H1 (cell line): ENCODE results near the gene C6orf58. TPM values are rescaled to one million over a fixed set of nuclear protein-coding genes. Genes with fewer than 3 reads are reported as not detected.

Experiments
- CTCF ChIA-PET: fragments of 300-600 bp; sonication (Branson Sonifier 250); formaldehyde crosslinking; loops from one replicate; lab custom pipeline; 2021; ENCODE audit not compliant: partially characterized antibody; lab: Charles Lee
- POLR2A ChIA-PET: fragments of 300-600 bp; sonication (Branson Sonifier 250); formaldehyde crosslinking; loops from one replicate; lab custom pipeline; 2021; ENCODE audit warnings: inconsistent platforms; ENCODE audit not compliant: partially characterized antibody; lab: Charles Lee
- DNase-seq, 2 experiments: peaks; one replicate each; pipeline versions ENCODE4 v3.0.0 to v3.0.0-alpha.2; 2010 to 2022; ENCODE audit warnings: low spot score in 2 of 2, low read depth in 1 of 2, mixed read lengths in 1 of 2
- FAIRE-seq: peaks from 2 replicates; lab custom pipeline; 2011; peaks lifted over from hg19 to GRCh38; lab: Jason Lieb, UNC
- H2AFZ ChIP-seq: 2 replicates; pipeline ENCODE4 v1.8.1; 2012; ENCODE audit warnings: low read length, inconsistent platforms
- H2AK5ac ChIP-seq: 2 replicates; pipeline ENCODE4 v1.6.1; 2013; ENCODE audit warnings: low read depth, low read length
- H2BK120ac ChIP-seq: replicated peaks from 2 replicates; pipeline ENCODE3; 2013; ENCODE audit warnings: low read depth, low read length, inconsistent platforms
- H2BK12ac ChIP-seq: 2 replicates; pipeline ENCODE4 v1.6.1; 2013; ENCODE audit warnings: low read depth, low read length
- H2BK15ac ChIP-seq: 2 replicates; pipeline ENCODE4 v1.6.1; 2013; ENCODE audit warnings: low read length
- H2BK20ac ChIP-seq: 2 replicates; pipeline ENCODE4 v1.6.1; 2013; ENCODE audit warnings: low read length
- H2BK5ac ChIP-seq: 2 replicates; pipeline ENCODE4 v1.6.1; 2013; ENCODE audit warnings: low read depth, low read length
- H3K14ac ChIP-seq: 2 replicates; pipeline ENCODE4 v1.6.1; 2013; ENCODE audit warnings: inconsistent platforms; ENCODE audit not compliant: insufficient read length
- H3K18ac ChIP-seq: 2 replicates; pipeline ENCODE4 v1.6.1; 2013; ENCODE audit warnings: low read length; ENCODE audit errors: extremely low read depth
- H3K23ac ChIP-seq: 2 replicates; pipeline ENCODE4 v1.6.1; 2013; ENCODE audit warnings: inconsistent platforms; ENCODE audit not compliant: insufficient read length
- H3K23me2 ChIP-seq: 2 replicates; pipeline ENCODE4 v1.6.1; 2013; ENCODE audit warnings: low read depth, low read length
- H3K27ac ChIP-seq: 2 replicates; pipeline ENCODE4 v1.6.1; 2011; ENCODE audit warnings: low read depth, low read length, inconsistent platforms
- H3K27me3 ChIP-seq, 4 experiments: replicated peaks in 1 of 4; 1 replicate in 1 of 4; 2 replicates in 3 of 4; pipeline versions ENCODE4 v1.6.1 to v1.8.1; 2011 to 2013; ENCODE audit warnings: low read length in 3 of 4, mild to moderate bottlenecking in 3 of 4, inconsistent platforms in 2 of 4, mixed read lengths in 2 of 4, moderate library complexity in 1 of 4; ENCODE audit not compliant: control insufficient read depth in 3 of 4, insufficient read depth in 3 of 4; ENCODE audit errors: extremely low read depth in 1 of 4
- H3K36me3 ChIP-seq, 4 experiments: 2 replicates each; pipeline versions ENCODE4 v1.6.1 to v1.8.1; 2011 to 2013; ENCODE audit warnings: mild to moderate bottlenecking in 4 of 4, low read length in 3 of 4, moderate library complexity in 2 of 4, control low read depth in 1 of 4, inconsistent platforms in 1 of 4; ENCODE audit not compliant: insufficient read depth in 4 of 4, control insufficient read depth in 2 of 4
- H3K4ac ChIP-seq: replicated peaks from 2 replicates; pipeline ENCODE3; 2013; ENCODE audit warnings: low read length, low read depth, mixed read lengths, inconsistent platforms; ENCODE audit not compliant: insufficient read length
- H3K4me1 ChIP-seq, 4 experiments: replicated peaks in 1 of 4; 1 replicate in 1 of 4; 2 replicates in 3 of 4; pipeline versions ENCODE4 v1.6.1 to v1.8.1; 2011 to 2013; ENCODE audit warnings: low read length in 3 of 4, inconsistent platforms in 2 of 4, mixed read lengths in 1 of 4; ENCODE audit not compliant: insufficient read depth in 4 of 4, control insufficient read depth in 3 of 4
- H3K4me2 ChIP-seq, 2 experiments: 2 replicates each; pipeline versions ENCODE4 v1.6.1 to v1.8.1; 2011 to 2013; ENCODE audit warnings: low read depth in 2 of 2, low read length in 2 of 2, control low read depth in 1 of 2, inconsistent platforms in 1 of 2, mild to moderate bottlenecking in 1 of 2; ENCODE audit not compliant: insufficient read depth in 1 of 2
- H3K4me3 ChIP-seq, 4 experiments: fragments of 200-600, 300-600 bp in 1 of 4; sonication (generic), shearing (Covaris generic), sonication (Bioruptor Twin) in 1 of 4; 2 replicates each; pipeline versions ENCODE4 v1.5.1 to v1.8.1; 2011 to 2016; ENCODE audit warnings: low read length in 4 of 4, low read depth in 3 of 4, control low read depth in 2 of 4, inconsistent platforms in 2 of 4, mild to moderate bottlenecking in 2 of 4, mixed read lengths in 1 of 4, moderate library complexity in 1 of 4; ENCODE audit not compliant: insufficient read depth in 2 of 4; ENCODE audit errors: extremely low read depth in 1 of 4
- H3K56ac ChIP-seq: replicated peaks from 2 replicates; pipeline ENCODE3; 2013; ENCODE audit warnings: low read depth, mild to moderate bottlenecking, mixed read lengths, low read length, inconsistent platforms; ENCODE audit not compliant: insufficient read length
- H3K79me1 ChIP-seq: 2 replicates; pipeline ENCODE4 v1.6.1; 2013; ENCODE audit warnings: low read depth, low read length, control low read depth
- H3K79me2 ChIP-seq, 2 experiments: 2 replicates each; pipeline versions ENCODE4 v1.6.1 to v1.8.1; 2012 to 2013; ENCODE audit warnings: low read length in 2 of 2, mild to moderate bottlenecking in 2 of 2, inconsistent platforms in 1 of 2; ENCODE audit not compliant: insufficient read depth in 2 of 2, control insufficient read depth in 1 of 2
- H3K9ac ChIP-seq, 4 experiments: replicated peaks in 1 of 4; 1 replicate in 1 of 4; 2 replicates in 3 of 4; pipeline versions ENCODE4 v1.6.1 to v1.8.1; 2011 to 2013; ENCODE audit warnings: low read depth in 3 of 4, low read length in 3 of 4, control low read depth in 2 of 4, mild to moderate bottlenecking in 2 of 4, moderate library complexity in 2 of 4, inconsistent platforms in 1 of 4; ENCODE audit errors: extremely low read depth in 1 of 4
- H3K9me3 ChIP-seq, 2 experiments: 2 replicates each; pipeline versions ENCODE4 v1.6.1 to v1.8.1; 2012 to 2013; ENCODE audit warnings: mild to moderate bottlenecking in 2 of 2, moderate library complexity in 2 of 2, control low read depth in 1 of 2, inconsistent platforms in 1 of 2, low read depth in 1 of 2, low read length in 1 of 2, mixed read lengths in 1 of 2; ENCODE audit not compliant: insufficient read depth in 2 of 2
- H4K20me1 ChIP-seq, 2 experiments: replicated peaks in 1 of 2; 2 replicates each; pipeline versions ENCODE3 to v1.8.1; 2011 to 2013; ENCODE audit warnings: inconsistent platforms in 2 of 2, low read length in 2 of 2, mild to moderate bottlenecking in 1 of 2; ENCODE audit not compliant: insufficient read depth in 2 of 2, control insufficient read depth in 1 of 2
- H4K5ac ChIP-seq: 2 replicates; pipeline ENCODE4 v1.6.1; 2013; ENCODE audit warnings: low read length, low read depth, mixed read lengths, inconsistent platforms; ENCODE audit not compliant: insufficient read length
- H4K8ac ChIP-seq: 2 replicates; pipeline ENCODE4 v1.8.0; 2013; ENCODE audit warnings: mild to moderate bottlenecking, moderate library complexity, low read length, inconsistent platforms; ENCODE audit not compliant: insufficient read depth; ENCODE audit errors: extremely low read depth
- H4K91ac ChIP-seq: replicated peaks from 2 replicates; pipeline ENCODE3; 2013; ENCODE audit warnings: low read length, mixed read lengths, inconsistent platforms; ENCODE audit not compliant: insufficient read length
- CHD7 ChIP-seq: fragments of 300-600 bp; sonication (generic); IDR thresholded peaks from 2 replicates; pipeline ENCODE4 v1.7.1; 2012; ENCODE audit warnings: low read length, moderate library complexity, mild to moderate bottlenecking, inconsistent platforms; ENCODE audit not compliant: insufficient replicate concordance
- NRF1 ChIP-seq: IDR thresholded peaks from 2 replicates; pipeline ENCODE4 v1.6.1; 2011; ENCODE audit warnings: mild to moderate bottlenecking, low read depth, low read length, improper control_type of control experiment
- polyA plus RNA-seq, 7 experiments: library from polyadenylated mRNA; depleted of rRNA in 3 of 7; stranded (reverse) in 5 of 7; unstranded in 2 of 7; fragments of >200 nt in 5 of 7; fragments of 200-250 nt in 2 of 7; gene quantifications; 1 replicate in 5 of 7; 2 replicates in 1 of 7; 4 replicates in 1 of 7; pipeline versions ENCODE4 v1.2.1 to v1.2.3, GENCODE V29; 2011 to 2013; ENCODE audit warnings: missing spikeins in 2 of 7, mixed read lengths in 2 of 7
- total RNA-seq: library from RNA; stranded (reverse); fragmentation: NEBNext Ultra II Directional; extraction: Animal tissue kit (Norgen Biotek cat#: 25700); gene quantifications from 2 replicates; pipeline ENCODE4 v1.2.1, GENCODE V29; 2021

C6orf58 gene
- total and polyA plus RNA-seq, 2 of the 8 experiments (the other 6 are each of a cell fraction or from before 2014, with no cell fraction given), result not detected

- no peak overlapping the region for H2BK20ac ChIP-seq
- POLR2A ChIA-PET, result no interaction called here
- no peaks in the 10 kb centered on the region for H3K79me2 ChIP-seq
- H4K8ac ChIP-seq, result no peak overlapping the region
- no peaks in the 10 kb centered on the region for H3K36me3 ChIP-seq
- H4K91ac ChIP-seq, result no peak overlapping the region
- no peak overlapping the region for H2BK12ac ChIP-seq
- H2AK5ac ChIP-seq, result no peak overlapping the region
- no peaks in the 10 kb centered on the region for H3K27me3 ChIP-seq
- no peak overlapping the region for H4K5ac ChIP-seq
- CTCF ChIA-PET, result no interaction called here
- no peak overlapping the region for H2AFZ ChIP-seq
- no peak overlapping the region for H2BK5ac ChIP-seq
- H3K27ac ChIP-seq, result no peak overlapping the region
- H3K23ac ChIP-seq, result no peak overlapping the region
- no peaks in the 10 kb centered on the region for H3K79me1 ChIP-seq
- no peaks in the 10 kb centered on the region for H3K4me1 ChIP-seq
- no peak overlapping the region for H3K4me2 ChIP-seq
- H3K18ac ChIP-seq, result no peak overlapping the region
- FAIRE-seq (no peak), DNase-seq (no peak)
- H3K23me2 ChIP-seq, result no peaks in the 10 kb centered on the region
- no peaks in the 10 kb centered on the region for H3K9me3 ChIP-seq
- no peak overlapping the region for H2BK120ac ChIP-seq
- no peak overlapping the region for H3K9ac ChIP-seq
- no peak overlapping the region for H3K56ac ChIP-seq
- H3K4ac ChIP-seq, result no peak overlapping the region
- H3K14ac ChIP-seq, result no peak overlapping the region
- no peak overlapping the region for H2BK15ac ChIP-seq
- H3K4me3 ChIP-seq, result no peak overlapping the region
- H4K20me1 ChIP-seq, result no peaks in the 10 kb centered on the region
- no peak for TF ChIP-seq NRF1
- TF ChIP-seq CHD7, result no peak
Measured at GRCh38 chr6:127566651-127567050, 10.3 kb upstream of the C6orf58 start.
